SU-DHL-6 (cell line): Measurements from ENCODE around the gene NKD1.

ENCODE experiments used
- EZH2phosphoT487 ChIP-seq: fragments of 200-600 bp; sonication (generic), shearing (Covaris generic); conservative IDR thresholded peaks from 2 replicates; pipeline ENCODE4 v1.6.1; 2018; ENCODE audit warnings: mild to moderate bottlenecking, antibody characterized with exemption, low read length, moderate library complexity, mixed read lengths
- TF ChIP-seq, protein P1 (sequence below): fragments of 200-600 bp; sonication (generic); IDR thresholded peaks from one replicate; pipeline ENCODE4 v1.5.1; 2017; ENCODE audit warnings: antibody characterized with exemption, mild to moderate bottlenecking, low read length, moderate library complexity; ENCODE audit not compliant: insufficient read depth, poor library complexity, severe bottlenecking

GRCh38 chr16:50555952-50556673, 7.9 kb downstream of the NKD1 start:
- TF ChIP-seq, protein P1, sequence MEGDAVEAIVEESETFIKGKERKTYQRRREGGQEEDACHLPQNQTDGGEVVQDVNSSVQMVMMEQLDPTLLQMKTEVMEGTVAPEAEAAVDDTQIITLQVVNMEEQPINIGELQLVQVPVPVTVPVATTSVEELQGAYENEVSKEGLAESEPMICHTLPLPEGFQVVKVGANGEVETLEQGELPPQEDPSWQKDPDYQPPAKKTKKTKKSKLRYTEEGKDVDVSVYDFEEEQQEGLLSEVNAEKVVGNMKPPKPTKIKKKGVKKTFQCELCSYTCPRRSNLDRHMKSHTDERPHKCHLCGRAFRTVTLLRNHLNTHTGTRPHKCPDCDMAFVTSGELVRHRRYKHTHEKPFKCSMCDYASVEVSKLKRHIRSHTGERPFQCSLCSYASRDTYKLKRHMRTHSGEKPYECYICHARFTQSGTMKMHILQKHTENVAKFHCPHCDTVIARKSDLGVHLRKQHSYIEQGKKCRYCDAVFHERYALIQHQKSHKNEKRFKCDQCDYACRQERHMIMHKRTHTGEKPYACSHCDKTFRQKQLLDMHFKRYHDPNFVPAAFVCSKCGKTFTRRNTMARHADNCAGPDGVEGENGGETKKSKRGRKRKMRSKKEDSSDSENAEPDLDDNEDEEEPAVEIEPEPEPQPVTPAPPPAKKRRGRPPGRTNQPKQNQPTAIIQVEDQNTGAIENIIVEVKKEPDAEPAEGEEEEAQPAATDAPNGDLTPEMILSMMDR = no peak
- no peak for TF ChIP-seq EZH2phosphoT487
